HEK293 (cell line): ENCODE results near the gene EEF1AKMT4.

Experiments used
- CTCF ChIA-PET: fragments of 350-600 bp; formaldehyde crosslinking; extraction: SDS; loops from one replicate; lab custom pipeline; 2021; ENCODE audit warnings: antibody characterized with exemption; lab: Yijun Ruan, JAX
- POLR2A ChIA-PET: fragments of 300-600 bp; formaldehyde crosslinking; extraction: SDS; loops from one replicate; lab custom pipeline; 2020; ENCODE audit warnings: antibody characterized with exemption, inconsistent platforms; lab: Yijun Ruan, JAX
- H3K27ac ChIP-seq: fragments of 200-500 bp; sonication (Bioruptor generic); 2 replicates; pipeline ENCODE4 v1.5.1; 2014; ENCODE audit warnings: low read depth, low read length, control low read depth, inconsistent platforms; ENCODE audit errors: extremely low read depth
- H3K36me3 ChIP-seq, 2 experiments: fragments of 200-500 bp in 1 of 2; sonication (Bioruptor generic) in 1 of 2; 1 replicate in 1 of 2; 2 replicates in 1 of 2; pipeline ENCODE4 v1.5.1; 2014 to 2017; ENCODE audit warnings: inconsistent platforms in 2 of 2, low read length in 2 of 2; ENCODE audit not compliant: control insufficient read depth in 2 of 2, insufficient read depth in 1 of 2
- H3K4me1 ChIP-seq: fragments of 200-500 bp; sonication (Bioruptor generic); 2 replicates; pipeline ENCODE4 v1.5.1; 2014; ENCODE audit warnings: mild to moderate bottlenecking, low read length, inconsistent platforms; ENCODE audit not compliant: control insufficient read depth, insufficient read depth
- H3K4me3 ChIP-seq: 2 replicates; pipeline ENCODE4 v1.5.1; 2011; ENCODE audit warnings: low read depth, mild to moderate bottlenecking, control low read depth, low read length, moderate library complexity
- H3K9me3 ChIP-seq: fragments of 200-500 bp; sonication (Bioruptor generic); 2 replicates; pipeline ENCODE4 v1.5.1; 2014; ENCODE audit warnings: low read depth, low read length, inconsistent platforms; ENCODE audit not compliant: control insufficient read depth, insufficient read depth
- ATF2 ChIP-seq: fragments of 450-650 bp; formaldehyde crosslinking; IDR thresholded peaks from 2 replicates; pipeline ENCODE4 v1.5.1; 2016; ENCODE audit warnings: missing biosample characterization, missing genetic modification characterization, low read depth
- BCL11B ChIP-seq: fragments of 450-650 bp; formaldehyde crosslinking; IDR thresholded peaks from 2 replicates; pipeline ENCODE4 v1.5.1; 2016; ENCODE audit warnings: low read depth, missing biosample characterization, missing genetic modification characterization
- MEIS1 ChIP-seq: sonication (generic); formaldehyde crosslinking; IDR thresholded peaks from 2 replicates; pipeline ENCODE4 v1.8.1; 2022; ENCODE audit warnings: missing genetic modification reagents, mild to moderate bottlenecking, borderline replicate concordance
- SCRT1 ChIP-seq: fragments of 450-650 bp; formaldehyde crosslinking; IDR thresholded peaks from 2 replicates; pipeline ENCODE4 v1.5.1; 2016; ENCODE audit warnings: missing biosample characterization, missing genetic modification characterization, borderline replicate concordance
- YY2 ChIP-seq: fragments of 450-650 bp; formaldehyde crosslinking; IDR thresholded peaks from 2 replicates; pipeline ENCODE4 v1.5.1; 2016; ENCODE audit warnings: missing biosample characterization, missing genetic modification characterization
- ZBTB17 ChIP-seq: fragments of 450-650 bp; formaldehyde crosslinking; IDR thresholded peaks from 2 replicates; pipeline ENCODE4 v1.5.1; 2016; ENCODE audit warnings: missing biosample characterization, missing genetic modification characterization
- ZNF121 ChIP-seq: fragments of 450-650 bp; formaldehyde crosslinking; IDR thresholded peaks from 2 replicates; pipeline ENCODE4 v1.5.1; 2016; ENCODE audit warnings: missing biosample characterization, missing genetic modification characterization
- ZNF138 ChIP-seq: fragments of 450-650 bp; formaldehyde crosslinking; IDR thresholded peaks from 2 replicates; pipeline ENCODE4 v1.5.1; 2016; ENCODE audit warnings: missing biosample characterization, missing genetic modification characterization, borderline replicate concordance
- ZNF148 ChIP-seq: fragments of 450-650 bp; formaldehyde crosslinking; IDR thresholded peaks from 2 replicates; pipeline ENCODE4 v1.5.0; 2017; ENCODE audit warnings: missing biosample characterization, missing genetic modification characterization, borderline replicate concordance
- ZNF157 ChIP-seq: fragments of 450-650 bp; formaldehyde crosslinking; IDR thresholded peaks from 2 replicates; pipeline ENCODE4 v1.5.1; 2016; ENCODE audit warnings: missing biosample characterization, missing genetic modification characterization
- ZNF221 ChIP-seq: fragments of 450-650 bp; formaldehyde crosslinking; IDR thresholded peaks from 2 replicates; pipeline ENCODE4 v1.5.1; 2017; ENCODE audit warnings: missing biosample characterization, missing genetic modification characterization, borderline replicate concordance
- ZNF274 ChIP-seq, 2 experiments: fragments of 200-500 bp in 1 of 2; fragments of 450-650 bp in 1 of 2; sonication (Bioruptor generic) in 1 of 2; formaldehyde crosslinking in 1 of 2; IDR thresholded peaks; 2 replicates each; pipeline versions ENCODE4 v1.5.1 to v1.6.1; 2014 to 2016; ENCODE audit warnings: borderline replicate concordance in 1 of 2, inconsistent platforms in 1 of 2, low read length in 1 of 2, missing biosample characterization in 1 of 2, missing genetic modification characterization in 1 of 2
- ZNF324 ChIP-seq: fragments of 450-650 bp; formaldehyde crosslinking; IDR thresholded peaks from 2 replicates; pipeline ENCODE4 v1.5.1; 2016; ENCODE audit warnings: missing biosample characterization, missing genetic modification characterization
- ZNF350 ChIP-seq: fragments of 450-650 bp; formaldehyde crosslinking; IDR thresholded peaks from 2 replicates; pipeline ENCODE4 v1.5.0; 2017; ENCODE audit warnings: missing biosample characterization, mild to moderate bottlenecking, missing genetic modification characterization
- ZNF391 ChIP-seq: fragments of 450-650 bp; formaldehyde crosslinking; IDR thresholded peaks from 2 replicates; pipeline ENCODE4 v1.5.1; 2016; ENCODE audit warnings: low read depth, missing biosample characterization, missing genetic modification characterization, borderline replicate concordance
- ZNF416 ChIP-seq: fragments of 450-650 bp; formaldehyde crosslinking; IDR thresholded peaks from 2 replicates; pipeline ENCODE4 v1.5.1; 2016; ENCODE audit warnings: missing biosample characterization, missing genetic modification characterization
- ZNF433 ChIP-seq: fragments of 450-650 bp; formaldehyde crosslinking; IDR thresholded peaks from 2 replicates; pipeline ENCODE4 v1.5.1; 2016; ENCODE audit warnings: missing biosample characterization, missing genetic modification characterization, low read depth
- ZNF473 ChIP-seq: fragments of 450-650 bp; formaldehyde crosslinking; IDR thresholded peaks from 2 replicates; pipeline ENCODE4 v1.5.1; 2017; ENCODE audit warnings: missing biosample characterization, missing genetic modification characterization
- ZNF555 ChIP-seq: fragments of 450-650 bp; formaldehyde crosslinking; conservative IDR thresholded peaks from 2 replicates; pipeline ENCODE4 v1.5.1; 2017; ENCODE audit warnings: missing biosample characterization, mild to moderate bottlenecking, missing genetic modification characterization, inconsistent platforms
- ZNF585B ChIP-seq: fragments of 450-650 bp; formaldehyde crosslinking; IDR thresholded peaks from 2 replicates; pipeline ENCODE4 v1.5.1; 2016; ENCODE audit warnings: missing biosample characterization, missing genetic modification characterization
- ZNF626 ChIP-seq: fragments of 450-650 bp; sonication (Bioruptor Pico); formaldehyde crosslinking; IDR thresholded peaks from 2 replicates; pipeline ENCODE4 v1.5.1; 2018; ENCODE audit warnings: missing biosample characterization, missing genetic modification characterization, inconsistent platforms
- ZNF639 ChIP-seq: fragments of 450-650 bp; formaldehyde crosslinking; IDR thresholded peaks from 2 replicates; pipeline ENCODE4 v1.5.1; 2016; ENCODE audit warnings: missing biosample characterization, missing genetic modification characterization
- ZNF704 ChIP-seq: fragments of 450-650 bp; formaldehyde crosslinking; IDR thresholded peaks from 2 replicates; pipeline ENCODE4 v1.5.1; 2016; ENCODE audit warnings: missing biosample characterization, missing genetic modification characterization
- ZNF768 ChIP-seq: fragments of 450-650 bp; formaldehyde crosslinking; IDR thresholded peaks from 2 replicates; pipeline ENCODE4 v1.5.1; 2018; ENCODE audit warnings: missing biosample characterization, mild to moderate bottlenecking, missing genetic modification characterization
- ZNF777 ChIP-seq: fragments of 450-650 bp; formaldehyde crosslinking; IDR thresholded peaks from 2 replicates; pipeline ENCODE4 v1.5.1; 2017; ENCODE audit warnings: missing biosample characterization, missing genetic modification characterization, borderline replicate concordance

EEF1AKMT4 gene

GRCh38 chr3:184200825-184201224, 48.6 kb upstream of the EEF1AKMT4 start:
- Histone ChIP-seq H3K4me1 (no peaks in the 10 kb centered on the region), H3K9me3 (no peaks in the 10 kb centered on the region), H3K4me3 (no peak overlapping the region), H3K27ac (no peak overlapping the region), H3K36me3 (peaks cover 0 to 9% of the 10 kb centered on the region in 2 experiments; a peak in 1 of 3 replicates)
- no peak for TF ChIP-seq ZNF121 (tag by site-specific recombination)
- no peak for TF ChIP-seq ZNF416
- TF ChIP-seq YY2 (tag by site-specific recombination), result no peak
- TF ChIP-seq ZNF148 (tag by site-specific recombination), result no peak
- TF ChIP-seq ZNF626 (tag by site-specific recombination), result no peak
- no peak for TF ChIP-seq BCL11B
- TF ChIP-seq ZNF324, result no peak
- TF ChIP-seq ZNF473 (tag by site-specific recombination), result no peak
- no peak for TF ChIP-seq ZNF274 (IDR thresholded peaks at IDR 0.05; ENCODE audit: low read length)
- no peak for TF ChIP-seq ZNF274 (tag by site-specific recombination; IDR thresholded peaks at IDR 0.05; ENCODE audit: borderline replicate concordance)
- no peak for TF ChIP-seq ZBTB17 (tag by site-specific recombination)
- TF ChIP-seq ZNF768 (tag by site-specific recombination), result no peak
- ChIA-PET POLR2A (no interaction called here), CTCF (interaction anchor here (0.7 to 1.6 kb wide), 2 partner anchors 9 to 26 kb away, joined by 3 read pairs; no protein-coding TSS in a partner anchor)

GRCh38 chr3:184203526-184203925, 45.9 kb upstream of the EEF1AKMT4 start:
- POLR2A ChIA-PET, result interaction anchor here (1.2 kb wide), 1 partner anchor 17 kb away, joined by 3 read pairs; the partner anchor contains the start of gene ABCF3
- H3K4me1 ChIP-seq, result no peaks in the 10 kb centered on the region
- no peak overlapping the region for H3K4me3 ChIP-seq
- H3K36me3 ChIP-seq, result no peaks in the 10 kb centered on the region
- CTCF ChIA-PET, result interaction anchor here (1.1 to 1.4 kb wide), 2 partner anchors 23 to 86 kb away, joined by 3 to 5 read pairs; no protein-coding TSS in a partner anchor
- H3K27ac ChIP-seq, result no peak overlapping the region
- no peak for TF ChIP-seq BCL11B
- no peak for TF ChIP-seq ZNF777 (tag by site-specific recombination)
- no peak for TF ChIP-seq ZNF555 (tag by site-specific recombination)
- TF ChIP-seq ZNF639 (tag by site-specific recombination), result no peak
- TF ChIP-seq ZNF704, result no peak
- no peak for TF ChIP-seq ZNF157 (tag by site-specific recombination)
- TF ChIP-seq ZNF138 (tag by site-specific recombination), result no peak
- TF ChIP-seq ZNF433 (tag by site-specific recombination), result no peak
- no peak for TF ChIP-seq ZNF391 (tag by site-specific recombination)
- TF ChIP-seq MEIS1, result no peak
- TF ChIP-seq ZNF585B (tag by site-specific recombination), result no peak
- TF ChIP-seq ZNF350 (tag by site-specific recombination), result no peak
- TF ChIP-seq ATF2, result no peak
- TF ChIP-seq SCRT1 (tag by site-specific recombination), result no peak
- no peak for TF ChIP-seq ZNF221 (tag by site-specific recombination)
- H3K9me3 ChIP-seq, result no peaks in the 10 kb centered on the region
